Parathyroid adenoma (tissue), 2 donors: ENCODE data around the gene CCDC187.

Experiments
- H2AFZ ChIP-seq: fragments of 300-600 bp; sonication (generic); one replicate; pipeline ENCODE4 v1.7.0; 2017; ENCODE audit warnings: antibody characterized with exemption, mild to moderate bottlenecking
- H3K27ac ChIP-seq: fragments of 300-600 bp; sonication (generic); one replicate; pipeline ENCODE4 v1.7.0; 2017
- H3K27me3 ChIP-seq: fragments of 300-600 bp; sonication (generic); one replicate; pipeline ENCODE4 v1.7.0; 2017; ENCODE audit warnings: low read length; ENCODE audit not compliant: control insufficient read depth, insufficient read depth
- H3K36me3 ChIP-seq: fragments of 300-600 bp; sonication (generic); one replicate; pipeline ENCODE4 v1.7.0; 2017; ENCODE audit warnings: low read length; ENCODE audit not compliant: control insufficient read depth, insufficient read depth
- H3K4me1 ChIP-seq: fragments of 300-600 bp; sonication (generic); one replicate; pipeline ENCODE4 v1.7.0; 2017; ENCODE audit warnings: control low read depth
- H3K4me2 ChIP-seq: fragments of 300-600 bp; sonication (generic); one replicate; pipeline ENCODE4 v1.7.0; 2017; ENCODE audit warnings: low read length
- H3K4me3 ChIP-seq: fragments of 300-600 bp; sonication (generic); one replicate; pipeline ENCODE4 v1.7.0; 2017; ENCODE audit warnings: low read depth, low read length
- H3K79me2 ChIP-seq: fragments of 300-600 bp; sonication (generic); one replicate; pipeline ENCODE4 v1.7.0; 2017; ENCODE audit warnings: control low read depth
- H3K9ac ChIP-seq: fragments of 300-600 bp; sonication (generic); one replicate; pipeline ENCODE4 v1.7.0; 2017; ENCODE audit warnings: mild to moderate bottlenecking
- H3K9me3 ChIP-seq: fragments of 300-600 bp; sonication (generic); one replicate; pipeline ENCODE4 v1.7.0; 2017; ENCODE audit warnings: low read length; ENCODE audit not compliant: control insufficient read depth
- TF ChIP-seq, protein P1 (sequence below): fragments of 300-600 bp; sonication (generic); IDR thresholded peaks from one replicate; pipeline ENCODE4 v1.7.0; 2017; ENCODE audit warnings: antibody characterized with exemption, mild to moderate bottlenecking
- donor health status: primary hyperparathyroidism.

CCDC187 gene

DNA sequence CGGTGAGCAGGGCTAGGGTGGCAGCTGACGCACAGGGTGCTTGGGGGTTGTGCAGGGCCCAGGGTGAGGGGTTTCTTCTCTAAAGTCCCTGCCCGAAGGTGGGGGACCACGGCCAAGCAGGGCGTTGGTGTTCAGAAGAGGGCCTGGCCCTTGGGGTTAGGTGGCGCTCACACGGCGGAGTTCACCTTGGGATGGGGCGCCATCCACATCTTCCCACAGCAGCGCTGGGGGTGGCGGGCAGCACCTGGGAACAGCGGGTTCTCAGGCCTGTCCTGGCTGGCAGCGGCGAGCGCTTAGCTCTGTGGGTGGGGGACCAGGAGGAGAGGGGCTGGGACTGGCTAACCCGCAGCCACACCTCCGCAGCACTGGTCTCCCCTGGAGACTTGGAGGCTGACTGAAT, 29.6 kb upstream of the CCDC187 start:
- no peak overlapping the region for H2AFZ ChIP-seq
- no peak overlapping the region for H3K9ac ChIP-seq
- no peaks in the 10 kb centered on the region for H3K79me2 ChIP-seq
- no peaks in the 10 kb centered on the region for H3K4me1 ChIP-seq
- no peak overlapping the region for H3K4me2 ChIP-seq
- no peak overlapping the region for H3K27ac ChIP-seq
- H3K4me3 ChIP-seq, result no peak overlapping the region
- H3K27me3 ChIP-seq, result no peaks in the 10 kb centered on the region
- TF ChIP-seq, protein P1, sequence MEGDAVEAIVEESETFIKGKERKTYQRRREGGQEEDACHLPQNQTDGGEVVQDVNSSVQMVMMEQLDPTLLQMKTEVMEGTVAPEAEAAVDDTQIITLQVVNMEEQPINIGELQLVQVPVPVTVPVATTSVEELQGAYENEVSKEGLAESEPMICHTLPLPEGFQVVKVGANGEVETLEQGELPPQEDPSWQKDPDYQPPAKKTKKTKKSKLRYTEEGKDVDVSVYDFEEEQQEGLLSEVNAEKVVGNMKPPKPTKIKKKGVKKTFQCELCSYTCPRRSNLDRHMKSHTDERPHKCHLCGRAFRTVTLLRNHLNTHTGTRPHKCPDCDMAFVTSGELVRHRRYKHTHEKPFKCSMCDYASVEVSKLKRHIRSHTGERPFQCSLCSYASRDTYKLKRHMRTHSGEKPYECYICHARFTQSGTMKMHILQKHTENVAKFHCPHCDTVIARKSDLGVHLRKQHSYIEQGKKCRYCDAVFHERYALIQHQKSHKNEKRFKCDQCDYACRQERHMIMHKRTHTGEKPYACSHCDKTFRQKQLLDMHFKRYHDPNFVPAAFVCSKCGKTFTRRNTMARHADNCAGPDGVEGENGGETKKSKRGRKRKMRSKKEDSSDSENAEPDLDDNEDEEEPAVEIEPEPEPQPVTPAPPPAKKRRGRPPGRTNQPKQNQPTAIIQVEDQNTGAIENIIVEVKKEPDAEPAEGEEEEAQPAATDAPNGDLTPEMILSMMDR, result no peak
- no peaks in the 10 kb centered on the region for H3K36me3 ChIP-seq
- H3K9me3 ChIP-seq, result no peaks in the 10 kb centered on the region

- H3K4me3 ChIP-seq, result no peak overlapping the region
- H3K4me1 ChIP-seq, result no peaks in the 10 kb centered on the region
- H3K9me3 ChIP-seq, result no peaks in the 10 kb centered on the region
- no peaks in the 10 kb centered on the region for H3K27me3 ChIP-seq
- H3K79me2 ChIP-seq, result no peaks in the 10 kb centered on the region
- H3K36me3 ChIP-seq, result no peaks in the 10 kb centered on the region
- no peak overlapping the region for H3K9ac ChIP-seq
- no peak overlapping the region for H3K4me2 ChIP-seq
- H3K27ac ChIP-seq, result no peak overlapping the region
- TF ChIP-seq, protein P1, result no peak
- no peak overlapping the region for H2AFZ ChIP-seq
These were observed 29.2 kb upstream of the CCDC187 start for GRCh38 chr9:136333045-136333444.

- H3K4me1 ChIP-seq, result no peaks in the 10 kb centered on the region
- no peaks in the 10 kb centered on the region for H3K9me3 ChIP-seq
- H3K36me3 ChIP-seq, result no peaks in the 10 kb centered on the region
- no peaks in the 10 kb centered on the region for H3K79me2 ChIP-seq
- H2AFZ ChIP-seq, result no peak overlapping the region
- H3K27ac ChIP-seq, result no peak overlapping the region
- H3K27me3 ChIP-seq, result no peaks in the 10 kb centered on the region
- H3K9ac ChIP-seq, result no peak overlapping the region
- no peak overlapping the region for H3K4me3 ChIP-seq
- TF ChIP-seq, protein P1, result no peak
- no peak overlapping the region for H3K4me2 ChIP-seq
These were observed 28.6 kb upstream of the CCDC187 start for GRCh38 chr9:136332482-136332983.

DNA sequence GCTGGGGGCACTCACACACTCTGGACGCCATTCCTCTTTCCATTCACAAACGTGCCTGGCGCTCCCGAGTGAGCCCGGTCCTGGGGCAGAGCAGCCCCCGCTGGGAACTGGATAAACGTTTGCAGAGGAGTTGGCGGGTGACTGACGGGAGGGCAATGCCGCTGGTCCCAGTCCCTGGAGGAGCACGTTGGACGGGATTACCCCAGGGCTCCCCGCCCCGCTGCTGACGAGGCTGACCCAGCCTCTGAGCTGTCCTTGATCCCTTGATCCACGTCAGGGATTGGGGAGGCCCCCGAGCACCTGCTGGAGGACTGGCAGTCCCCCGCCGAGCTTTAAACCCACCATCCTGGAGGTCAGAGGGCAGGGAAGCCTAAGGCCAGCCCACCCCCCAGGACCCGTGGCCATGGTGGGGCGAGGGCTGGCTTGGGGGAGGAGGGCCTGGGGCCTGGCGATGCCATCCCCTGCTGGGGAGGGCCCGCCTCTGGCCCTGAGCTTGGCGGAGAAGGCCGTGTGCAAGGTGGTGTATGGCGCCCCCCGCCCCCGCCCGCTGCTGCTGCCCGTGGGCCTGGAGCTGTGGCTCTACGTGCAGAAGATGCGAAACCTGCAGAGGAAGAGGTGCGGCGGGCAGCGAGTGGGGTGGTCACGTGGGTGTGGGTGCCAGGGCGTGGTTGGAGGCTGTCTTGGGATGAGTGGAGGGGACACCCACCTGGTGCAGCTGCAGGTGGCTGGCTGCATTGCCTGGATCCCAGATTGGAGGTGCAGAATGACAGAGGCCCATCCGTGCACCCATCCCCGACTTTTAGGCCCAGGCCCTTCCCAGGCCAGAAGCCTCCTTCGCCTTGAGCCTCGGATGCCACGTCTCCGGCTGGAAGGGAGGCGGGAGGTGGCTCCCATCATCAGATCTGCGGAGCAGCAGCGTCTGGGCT, 27.9 kb upstream of the CCDC187 start:
- no peak overlapping the region for H3K9ac ChIP-seq
- H3K27me3 ChIP-seq, result no peaks in the 10 kb centered on the region
- H3K4me1 ChIP-seq, result no peaks in the 10 kb centered on the region
- H3K4me3 ChIP-seq, result no peak overlapping the region
- no peak overlapping the region for H3K4me2 ChIP-seq
- H3K79me2 ChIP-seq, result no peaks in the 10 kb centered on the region
- no peak overlapping the region for H2AFZ ChIP-seq
- TF ChIP-seq, protein P1, result no peak
- H3K36me3 ChIP-seq, result no peaks in the 10 kb centered on the region
- no peak overlapping the region for H3K27ac ChIP-seq
- no peaks in the 10 kb centered on the region for H3K9me3 ChIP-seq

DNA sequence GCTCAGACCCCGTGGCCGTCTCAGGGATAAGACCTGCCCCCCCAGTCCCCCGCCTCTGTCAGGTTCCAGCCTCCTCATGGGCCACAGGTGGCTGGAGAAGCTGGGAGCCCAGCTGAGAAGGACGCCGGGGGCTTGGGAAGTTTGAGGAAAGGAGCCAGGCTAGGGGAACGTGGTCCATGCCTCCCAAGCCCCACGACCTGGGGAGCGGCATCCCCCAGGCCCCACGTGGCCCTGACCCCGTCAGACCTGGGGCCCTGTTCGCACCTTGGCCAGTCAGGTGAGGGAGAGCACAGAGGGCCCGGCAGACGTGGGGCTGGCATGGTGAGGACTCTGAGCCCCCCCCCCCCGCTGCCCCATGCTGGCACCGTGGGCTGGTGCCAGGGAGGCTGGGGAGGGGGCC, 27.1 kb upstream of the CCDC187 start:
- H3K4me3 ChIP-seq, result no peak overlapping the region
- no peaks in the 10 kb centered on the region for H3K36me3 ChIP-seq
- TF ChIP-seq, protein P1, result no peak
- no peaks in the 10 kb centered on the region for H3K79me2 ChIP-seq
- H3K27me3 ChIP-seq, result no peaks in the 10 kb centered on the region
- H3K27ac ChIP-seq, result no peak overlapping the region
- H3K4me1 ChIP-seq, result no peaks in the 10 kb centered on the region
- H3K9ac ChIP-seq, result no peak overlapping the region
- no peaks in the 10 kb centered on the region for H3K9me3 ChIP-seq
- no peak overlapping the region for H2AFZ ChIP-seq
- no peak overlapping the region for H3K4me2 ChIP-seq
